Brain microvascular endothelial cell (primary cell): Measurements from ENCODE around the gene NMD3.

Experiments used
- DNase-seq: peaks from one replicate; pipeline ENCODE4 v3.0.0-alpha.2; 2020
- H3K27ac ChIP-seq: fragments of 250-450 bp; sonication (Bioruptor Pico); 2 replicates; pipeline ENCODE4 v1.5.1; 2020; ENCODE audit warnings: mild to moderate bottlenecking, moderate library complexity
- H3K27me3 ChIP-seq: fragments of 250-450 bp; sonication (Bioruptor Pico); replicated peaks from 2 replicates; pipeline ENCODE4 v1.5.1; 2020; ENCODE audit warnings: mild to moderate bottlenecking
- H3K36me3 ChIP-seq: fragments of 250-450 bp; sonication (Bioruptor Pico); replicated peaks from 2 replicates; pipeline ENCODE4 v1.5.1; 2020; ENCODE audit warnings: mild to moderate bottlenecking
- H3K4me3 ChIP-seq: 2 replicates; pipeline ENCODE4 v1.5.1; 2011; ENCODE audit warnings: low read depth, mild to moderate bottlenecking, control low read depth, low read length, moderate library complexity
- CTCF ChIP-seq: IDR thresholded peaks from 2 replicates; pipeline ENCODE4 v1.5.1; 2011; ENCODE audit warnings: low read depth, mild to moderate bottlenecking, moderate library complexity, low read length, control low read depth, inconsistent platforms; ENCODE audit errors: missing control alignments
- in situ Hi-C: cut with HindIII; loops from 2 replicates; pipeline ENCODE4 v1.10.0; 2017; ENCODE audit warnings: low sequenced_read_pairs, low pct_ligation_motif_present

NMD3 gene

GRCh38 chr3:161197855-161198850 is 23.0 kb upstream of the NMD3 start:
- in situ Hi-C loops: no loop called here
- DNase-seq: no peak
- no peaks in the 10 kb centered on the region for H3K27me3 ChIP-seq
- no peak for TF ChIP-seq CTCF
- no peak overlapping the region for H3K27ac ChIP-seq
- H3K4me3 ChIP-seq: no peak overlapping the region
- no peaks in the 10 kb centered on the region for H3K36me3 ChIP-seq

GRCh38 chr3:161199926-161200325 is 21.2 kb upstream of the NMD3 start:
- Histone ChIP-seq H3K27me3 (no peaks in the 10 kb centered on the region), H3K36me3 (no peaks in the 10 kb centered on the region), H3K4me3 (no peak overlapping the region), H3K27ac (no peak overlapping the region)
- no peak for DNase-seq
- no peak for TF ChIP-seq CTCF
- in situ Hi-C loops: no loop called here

- Histone ChIP-seq H3K4me3 (no peak overlapping the region), H3K27ac (no peak overlapping the region), H3K27me3 (no peaks in the 10 kb centered on the region), H3K36me3 (no peaks in the 10 kb centered on the region)
- DNase-seq: no peak
- TF ChIP-seq CTCF: no peak
- in situ Hi-C loops: no loop called here
Observed at GRCh38 chr3:161203485-161204098, 17.5 kb upstream of the NMD3 start.

DNA sequence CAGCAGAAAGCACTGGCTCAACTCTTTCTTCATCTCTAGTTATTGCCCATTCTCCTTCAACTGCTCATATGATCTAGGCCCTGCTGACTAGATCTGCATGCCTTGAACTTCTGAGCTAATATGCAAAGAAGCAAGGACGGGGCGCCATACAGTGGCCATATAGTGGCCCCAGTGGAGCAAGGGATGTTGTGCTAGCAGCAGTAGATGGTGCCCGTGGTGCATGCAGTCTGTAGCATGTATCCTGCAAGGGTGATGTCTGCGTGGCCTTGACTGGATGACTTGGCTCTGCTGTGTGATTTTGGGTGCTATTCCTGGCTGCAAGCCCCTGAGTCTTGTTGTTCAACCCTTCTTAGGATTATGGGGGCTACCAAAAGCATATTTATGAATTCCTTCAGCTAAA is 12.2 kb upstream of the NMD3 start:
- in situ Hi-C loops: no loop called here
- TF ChIP-seq CTCF: no peak
- Histone ChIP-seq H3K36me3 (no peaks in the 10 kb centered on the region), H3K4me3 (no peak overlapping the region), H3K27ac (no peak overlapping the region), H3K27me3 (no peaks in the 10 kb centered on the region)
- no peak for DNase-seq

GRCh38 chr3:161212171-161212771 is 8.8 kb upstream of the NMD3 start:
- in situ Hi-C loops: no loop called here

More at GRCh38 chr3:161212171-161212771, 8.8 kb upstream of the NMD3 start:
- no peaks in the 10 kb centered on the region for H3K36me3 ChIP-seq
- DNase-seq: no peak
- H3K27me3 ChIP-seq: no peaks in the 10 kb centered on the region
- TF ChIP-seq CTCF: no peak
- H3K27ac ChIP-seq: no peak overlapping the region
- H3K4me3 ChIP-seq: no peak overlapping the region
